Bone marrow (tissue), 2 donors: ENCODE results near the gene HOXA10.

Experiments
- DNase-seq, 2 donors: peaks; one replicate each; lab custom pipeline; 2025; lab: John Stamatoyannopoulos, UW

Gene HOXA10

GRCh38 chr7:27179030-27179429 is 4.9 kb upstream of the HOXA10 start:
- no peak for DNase-seq

GRCh38 chr7:27178366-27178765 is 4.2 kb upstream of the HOXA10 start:
- no peak for DNase-seq

- no peak for DNase-seq
These were observed 3.7 kb upstream of the HOXA10 start for GRCh38 chr7:27177795-27178320.

GRCh38 chr7:27176962-27177794 is 3.1 kb upstream of the HOXA10 start:
- DNase-seq = no peak

- DNase-seq = no peak
These were observed 2.4 kb upstream of the HOXA10 start for GRCh38 chr7:27176524-27176845.

GRCh38 chr7:27175626-27176523 is 1.8 kb upstream of the HOXA10 start:
- no peak for DNase-seq

GRCh38 chr7:27174874-27175625 is 930 bp upstream of the HOXA10 start:
- no peak for DNase-seq

GRCh38 chr7:27173511-27173955 is 587 bp downstream of the HOXA10 start:
- DNase-seq = no peak

- no peak for DNase-seq
These were observed 1.2 kb downstream of the HOXA10 start for GRCh38 chr7:27172823-27173510.

GRCh38 chr7:27172315-27172774 is 1.8 kb downstream of the HOXA10 start:
- DNase-seq = no peak

GRCh38 chr7:27171637-27172314 is 2.3 kb downstream of the HOXA10 start:
- no peak for DNase-seq

- DNase-seq = no peak
These were observed 2.8 kb downstream of the HOXA10 start for GRCh38 chr7:27171325-27171636.

- no peak for DNase-seq
These were observed 3.4 kb downstream of the HOXA10 start for GRCh38 chr7:27170426-27171324.

GRCh38 chr7:27169658-27170425 is 4.3 kb downstream of the HOXA10 start:
- DNase-seq = no peak

GRCh38 chr7:27168265-27168947 is 5.7 kb downstream of the HOXA10 start:
- DNase-seq = peak in 1 of 2 donors; percentile 55

- DNase-seq = no peak
These were observed 6.2 kb downstream of the HOXA10 start for GRCh38 chr7:27167916-27168264.

GRCh38 chr7:27166531-27167505 is 7.3 kb downstream of the HOXA10 start:
- peak in 1 of 2 donors; percentile 42 for DNase-seq
